Breast epithelium (tissue), 4 donors: Measurements from ENCODE around the gene PPP1R3E. TPM values are rescaled to one million over a fixed set of nuclear protein-coding genes. Genes with fewer than 3 reads are reported as not detected.
A peak's percentile ranks its signal among the peaks of the same experiment; 100 is the strongest.

Experiments
- DNase-seq, 2 donors: peaks; one replicate each; pipeline ENCODE4 v3.0.0-alpha.2; 2019; ENCODE audit warnings: low spot score in 2 of 2
- H3K27ac ChIP-seq, 2 donors: fragments of 200-600 bp; sonication (generic) in 1 of 2; one replicate each; pipeline ENCODE4 v1.5.1; 2016 to 2019; ENCODE audit warnings: mild to moderate bottlenecking in 1 of 2
- H3K27me3 ChIP-seq, 2 donors: fragments of 200-600 bp; sonication (generic) in 1 of 2; one replicate each; pipeline versions ENCODE4 v1.5.1 to v1.6.0; 2017 to 2019; ENCODE audit warnings: control low read depth in 1 of 2, mild to moderate bottlenecking in 1 of 2
- H3K36me3 ChIP-seq: fragments of 200-600 bp; one replicate; pipeline ENCODE4 v1.5.1; 2019
- H3K4me1 ChIP-seq, 2 donors: fragments of 200-600 bp; sonication (generic); one replicate each; pipeline ENCODE4 v1.5.1; 2016 to 2019; ENCODE audit warnings: control low read depth in 1 of 2
- H3K4me3 ChIP-seq, 3 donors: fragments of 200-600 bp; sonication (generic); 1 replicate in 2 of 3; 2 replicates in 1 of 3; pipeline ENCODE4 v1.5.1; 2016 to 2019; ENCODE audit warnings: mild to moderate bottlenecking in 3 of 3, moderate library complexity in 2 of 3
- H3K9me3 ChIP-seq, 2 donors: fragments of 200-600 bp; sonication (generic) in 1 of 2; one replicate each; pipeline ENCODE4 v1.5.1; 2016 to 2019; ENCODE audit warnings: control low read depth in 1 of 2
- POLR2A ChIP-seq: fragments of 450-650 bp; IDR thresholded peaks from one replicate; pipeline ENCODE4 v1.6.1; 2016; ENCODE audit warnings: antibody characterized with exemption, mild to moderate bottlenecking, moderate library complexity
- POLR2AphosphoS5 ChIP-seq, 3 donors: sonication (generic); formaldehyde crosslinking; IDR thresholded peaks; one replicate each; pipeline ENCODE4 v1.6.1; 2017; ENCODE audit warnings: antibody characterized with exemption in 3 of 3
- intact Hi-C: fragments of 100-400 bp; cut with DNase I; formaldehyde crosslinking; loops from one replicate; pipeline ENCODE4 v1.15.1; 2023; ENCODE audit warnings: low total_unique reads
- total RNA-seq, 3 donors: library from RNA; depleted of rRNA; stranded (reverse); fragments of >200 nt; gene quantifications; one replicate each; pipeline ENCODE4 v1.1.0, GENCODE V29; 2016
- TF ChIP-seq, protein P1 (sequence below), 3 donors: fragments of 450-650 bp; IDR thresholded peaks; one replicate each; pipeline ENCODE4 v1.5.1; 2016 to 2017; ENCODE audit warnings: antibody characterized with exemption in 3 of 3, mild to moderate bottlenecking in 3 of 3, moderate library complexity in 3 of 3

The PPP1R3E gene
- total RNA-seq, 3 donors from 2014 or later, result 8.2 to 11.6 (median 9.4) TPM

DNA sequence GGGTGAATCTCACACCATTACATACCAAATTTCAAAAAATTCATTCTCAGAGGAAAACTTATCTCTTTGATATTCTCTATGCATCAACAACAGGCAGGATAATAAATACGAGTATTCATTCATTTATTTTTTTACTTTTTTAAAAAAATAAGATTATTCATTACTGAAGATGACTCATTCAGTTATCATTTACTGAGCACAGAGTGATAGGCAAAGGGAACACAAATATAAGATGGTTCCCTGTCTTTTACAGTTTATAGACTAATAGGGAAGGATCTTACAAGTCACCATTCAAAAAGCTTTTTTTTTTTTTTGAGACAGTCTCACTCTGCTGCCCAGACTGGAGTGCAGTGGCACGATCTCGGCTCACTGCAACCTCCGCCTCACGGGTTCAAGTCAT lies 13.6 kb upstream of the PPP1R3E start:
- no peak for TF ChIP-seq POLR2AphosphoS5 (IDR thresholded peaks at IDR 0.05)
- TF ChIP-seq POLR2A, result no peak
- TF ChIP-seq, protein P1, sequence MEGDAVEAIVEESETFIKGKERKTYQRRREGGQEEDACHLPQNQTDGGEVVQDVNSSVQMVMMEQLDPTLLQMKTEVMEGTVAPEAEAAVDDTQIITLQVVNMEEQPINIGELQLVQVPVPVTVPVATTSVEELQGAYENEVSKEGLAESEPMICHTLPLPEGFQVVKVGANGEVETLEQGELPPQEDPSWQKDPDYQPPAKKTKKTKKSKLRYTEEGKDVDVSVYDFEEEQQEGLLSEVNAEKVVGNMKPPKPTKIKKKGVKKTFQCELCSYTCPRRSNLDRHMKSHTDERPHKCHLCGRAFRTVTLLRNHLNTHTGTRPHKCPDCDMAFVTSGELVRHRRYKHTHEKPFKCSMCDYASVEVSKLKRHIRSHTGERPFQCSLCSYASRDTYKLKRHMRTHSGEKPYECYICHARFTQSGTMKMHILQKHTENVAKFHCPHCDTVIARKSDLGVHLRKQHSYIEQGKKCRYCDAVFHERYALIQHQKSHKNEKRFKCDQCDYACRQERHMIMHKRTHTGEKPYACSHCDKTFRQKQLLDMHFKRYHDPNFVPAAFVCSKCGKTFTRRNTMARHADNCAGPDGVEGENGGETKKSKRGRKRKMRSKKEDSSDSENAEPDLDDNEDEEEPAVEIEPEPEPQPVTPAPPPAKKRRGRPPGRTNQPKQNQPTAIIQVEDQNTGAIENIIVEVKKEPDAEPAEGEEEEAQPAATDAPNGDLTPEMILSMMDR (IDR thresholded peaks at IDR 0.05), result no peak
- Histone ChIP-seq H3K36me3 (no peaks in the 10 kb centered on the region), H3K4me3 (no peak overlapping the region), H3K9me3 (no peaks in the 10 kb centered on the region), H3K27ac (no peak overlapping the region), H3K27me3 (no peaks in the 10 kb centered on the region), H3K4me1 (no peaks in the 10 kb centered on the region)
- intact Hi-C loops, result no loop called here
- no peak for DNase-seq

DNA sequence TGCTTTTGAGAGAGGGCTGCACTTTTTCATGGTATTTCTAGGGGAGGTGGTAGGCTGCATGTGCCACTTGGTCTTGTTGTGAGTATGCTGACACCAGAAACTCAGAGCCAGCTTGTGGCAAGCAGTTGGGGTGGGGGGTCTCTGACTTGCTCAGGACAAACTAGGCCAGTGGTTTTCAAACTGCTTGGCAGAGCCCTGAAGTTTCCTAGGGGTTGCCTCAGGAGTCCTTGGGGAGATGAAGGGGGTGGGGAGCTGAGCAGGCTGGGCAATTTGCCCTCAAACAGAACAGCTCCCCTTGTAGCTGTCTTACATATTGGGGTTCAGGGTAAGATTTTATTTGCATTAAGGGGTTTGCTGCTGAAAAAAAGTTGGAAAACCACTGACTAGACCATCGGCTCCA lies 7.9 kb upstream of the PPP1R3E start:
- Histone ChIP-seq H3K4me3 (no peak overlapping the region), H3K36me3 (no peaks in the 10 kb centered on the region), H3K27me3 (no peaks in the 10 kb centered on the region), H3K4me1 (peaks cover 6 to 37% of the 10 kb centered on the region in 2 donors), H3K27ac (no peak overlapping the region), H3K9me3 (no peaks in the 10 kb centered on the region)
- intact Hi-C loops, result no loop called here
- no peak for TF ChIP-seq POLR2A
- TF ChIP-seq POLR2AphosphoS5 (IDR thresholded peaks at IDR 0.05), result no peak
- TF ChIP-seq, protein P1 (IDR thresholded peaks at IDR 0.05), result no peak
- peak in 1 of 2 donors; percentile 7 for DNase-seq

DNA sequence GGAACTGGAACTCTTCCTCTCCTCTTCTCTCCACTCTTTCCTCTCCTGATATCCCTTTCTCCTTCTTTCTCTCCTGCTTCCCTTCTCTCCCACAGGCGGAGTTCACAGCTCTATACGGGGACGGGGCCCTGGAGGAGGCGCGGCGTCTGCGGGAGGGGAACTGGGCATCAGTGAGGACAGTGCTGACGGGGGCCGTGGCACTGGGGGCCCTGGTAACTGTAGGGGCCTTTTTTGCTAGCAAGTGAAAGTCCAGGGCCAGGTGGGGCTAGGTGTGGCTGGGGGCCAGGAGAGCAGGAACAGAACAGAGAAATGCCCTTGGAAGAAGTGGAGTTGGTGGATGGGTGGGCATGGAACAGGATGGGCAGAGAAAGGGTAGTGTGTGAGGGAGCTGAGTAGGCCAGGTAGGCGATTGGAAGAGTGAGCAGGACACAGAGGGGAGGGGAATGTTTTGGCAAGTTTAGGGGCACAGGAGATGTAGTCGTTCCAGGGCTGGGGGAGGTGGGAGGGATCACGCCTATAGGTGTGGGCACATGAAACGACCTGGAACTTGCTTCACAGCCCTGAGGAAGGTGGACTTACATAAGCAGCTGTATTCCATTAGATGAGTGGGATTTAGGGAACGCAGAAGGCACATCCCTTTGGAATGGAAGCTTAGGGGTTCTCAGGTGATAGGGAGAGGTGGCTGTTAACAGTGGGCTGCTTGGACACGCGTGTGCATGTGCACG lies 6.2 kb upstream of the PPP1R3E start:
- peaks cover 6 to 38% of the 10 kb centered on the region in 2 donors for H3K4me1 ChIP-seq
- no peaks in the 10 kb centered on the region for H3K36me3 ChIP-seq
- H3K27me3 ChIP-seq, result no peaks in the 10 kb centered on the region
- H3K27ac ChIP-seq, result peak overlapping the region; percentile 25 to 93
- no peaks in the 10 kb centered on the region for H3K9me3 ChIP-seq
- intact Hi-C loops, result loop anchor here (10.0 kb wide), 1 partner anchor 246 kb away; the partner anchor contains the start of genes THTPA and ZFHX2
- peak overlapping the region in 1 of 3 donors; percentile 81 for H3K4me3 ChIP-seq
- TF ChIP-seq POLR2A, result no peak
- TF ChIP-seq, protein P1 (IDR thresholded peaks at IDR 0.05), result no peak
- TF ChIP-seq POLR2AphosphoS5 (IDR thresholded peaks at IDR 0.05), result no peak
- DNase-seq, result peak in 1 of 2 donors; percentile 10

DNA sequence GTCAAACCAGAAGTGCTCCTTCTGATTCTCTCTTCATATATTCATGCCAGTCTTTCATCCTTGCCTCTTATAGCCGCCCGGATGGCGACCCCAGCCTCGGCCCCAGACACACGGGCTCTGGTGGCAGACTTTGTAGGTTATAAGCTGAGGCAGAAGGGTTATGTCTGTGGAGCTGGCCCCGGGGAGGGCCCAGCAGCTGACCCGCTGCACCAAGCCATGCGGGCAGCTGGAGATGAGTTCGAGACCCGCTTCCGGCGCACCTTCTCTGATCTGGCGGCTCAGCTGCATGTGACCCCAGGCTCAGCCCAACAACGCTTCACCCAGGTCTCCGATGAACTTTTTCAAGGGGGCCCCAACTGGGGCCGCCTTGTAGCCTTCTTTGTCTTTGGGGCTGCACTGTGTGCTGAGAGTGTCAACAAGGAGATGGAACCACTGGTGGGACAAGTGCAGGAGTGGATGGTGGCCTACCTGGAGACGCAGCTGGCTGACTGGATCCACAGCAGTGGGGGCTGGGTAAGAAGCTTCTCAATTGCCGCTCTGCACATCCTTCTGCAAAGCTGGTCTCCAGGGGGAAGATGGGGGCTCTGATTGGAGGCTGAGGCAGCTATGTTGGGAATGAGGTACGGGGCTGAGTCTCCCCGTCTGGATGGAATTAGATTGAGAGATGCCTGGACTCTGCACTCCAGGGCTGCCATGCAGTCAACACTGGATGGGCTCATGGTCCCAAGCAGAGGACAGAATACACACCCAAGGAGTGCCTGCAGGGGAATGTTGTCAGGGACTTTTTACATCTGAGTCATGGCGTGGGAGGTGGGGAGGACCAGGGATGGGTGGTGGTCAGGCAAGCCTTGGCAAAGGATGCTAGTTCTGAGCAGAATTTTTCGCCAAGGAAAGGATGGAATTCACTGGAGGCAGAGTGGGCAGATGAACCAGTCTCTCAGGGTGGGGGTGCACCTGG lies 5.3 kb upstream of the PPP1R3E start:
- Histone ChIP-seq H3K36me3 (no peaks in the 10 kb centered on the region), H3K27ac (peak overlapping the region; percentile 93 to 94), H3K9me3 (no peaks in the 10 kb centered on the region), H3K4me3 (peak overlapping the region; percentile 68 to 81 (median 75)), H3K4me1 (peaks cover 6 to 38% of the 10 kb centered on the region in 2 donors), H3K27me3 (no peaks in the 10 kb centered on the region)
- intact Hi-C loops, result loop anchor here (10.0 kb wide), 1 partner anchor 247 kb away; the partner anchor contains the start of genes THTPA and ZFHX2
- TF ChIP-seq POLR2A (no peak), POLR2AphosphoS5 (IDR thresholded peaks at IDR 0.05) (no peak)
- TF ChIP-seq, protein P1 (IDR thresholded peaks at IDR 0.05), result no peak
- peak in 1 of 2 donors; percentile 15 for DNase-seq
